Esophagus muscularis mucosa (tissue), 4 donors: ENCODE data around the gene NPY1R. TPM values are rescaled to one million over a fixed set of nuclear protein-coding genes. Genes with fewer than 3 reads are reported as not detected.

Experiments
- DNase-seq: peaks from one replicate; pipeline ENCODE4 v3.0.0-alpha.2; 2017; ENCODE audit errors: extremely low spot score
- H3K27ac ChIP-seq, 4 donors: fragments of 200-600 bp; sonication (generic); replicated peaks in 1 of 4; 1 replicate in 3 of 4; 2 replicates in 1 of 4; pipeline ENCODE4 v1.5.1; 2016 to 2019; ENCODE audit warnings: mild to moderate bottlenecking in 1 of 4
- H3K27me3 ChIP-seq, 4 donors: fragments of 200-600 bp; sonication (generic); one replicate each; pipeline versions ENCODE4 v1.5.1 to v1.6.0; 2016 to 2019
- H3K36me3 ChIP-seq, 4 donors: fragments of 200-600 bp; sonication (generic); one replicate each; pipeline ENCODE4 v1.5.1; 2016 to 2019
- H3K4me1 ChIP-seq, 4 donors: fragments of 200-600 bp; sonication (generic); one replicate each; pipeline ENCODE4 v1.5.1; 2016 to 2019
- H3K4me3 ChIP-seq, 4 donors: fragments of 200-600 bp; sonication (generic); 1 replicate in 2 of 4; 2 replicates in 2 of 4; pipeline ENCODE4 v1.5.1; 2016 to 2019; ENCODE audit warnings: mild to moderate bottlenecking in 4 of 4, moderate library complexity in 1 of 4
- H3K9me3 ChIP-seq, 4 donors: fragments of 200-600 bp; sonication (generic); 1 replicate in 3 of 4; 2 replicates in 1 of 4; pipeline ENCODE4 v1.5.1; 2016 to 2019
- CTCF ChIP-seq, 3 experiments: fragments of 200-600 bp in 2 of 3; fragments of 450-650 bp in 1 of 3; sonication (generic) in 2 of 3; IDR thresholded peaks; one replicate each; pipeline ENCODE4 v1.5.1; 2017 to 2019; ENCODE audit warnings: antibody characterized with exemption in 3 of 3, mild to moderate bottlenecking in 2 of 3, moderate library complexity in 1 of 3
- EP300 ChIP-seq: sonication (generic); formaldehyde crosslinking; IDR thresholded peaks from one replicate; pipeline ENCODE4 v1.6.1; 2017; ENCODE audit warnings: antibody characterized with exemption
- POLR2A ChIP-seq: fragments of 450-650 bp; IDR thresholded peaks from one replicate; pipeline ENCODE4 v1.6.1; 2017; ENCODE audit warnings: antibody characterized with exemption, moderate library complexity, mild to moderate bottlenecking, low read depth
- POLR2AphosphoS5 ChIP-seq, 2 donors: sonication (generic); formaldehyde crosslinking; IDR thresholded peaks; one replicate each; pipeline ENCODE4 v1.6.1; 2017; ENCODE audit warnings: antibody characterized with exemption in 2 of 2
- WGBS: methylation state at CpG from one replicate; pipeline ENCODE4 v1.1.5; 2018; 5-methylcytosine and 5-hydroxymethylcytosine counted together
- intact Hi-C: fragments of 100-400 bp; cut with DNase I; formaldehyde crosslinking; loops from one replicate; pipeline ENCODE4 v1.15.1; 2023
- total RNA-seq, 4 donors: library from RNA; depleted of rRNA; stranded (reverse); fragments of >200 nt; gene quantifications; one replicate each; pipeline versions ENCODE4 v1.1.0 to v1.2.1, GENCODE V29; 2016

Gene NPY1R
- total RNA-seq, 4 donors from 2014 or later, result 1.2 to 4.8 (median 2.3) TPM

DNA sequence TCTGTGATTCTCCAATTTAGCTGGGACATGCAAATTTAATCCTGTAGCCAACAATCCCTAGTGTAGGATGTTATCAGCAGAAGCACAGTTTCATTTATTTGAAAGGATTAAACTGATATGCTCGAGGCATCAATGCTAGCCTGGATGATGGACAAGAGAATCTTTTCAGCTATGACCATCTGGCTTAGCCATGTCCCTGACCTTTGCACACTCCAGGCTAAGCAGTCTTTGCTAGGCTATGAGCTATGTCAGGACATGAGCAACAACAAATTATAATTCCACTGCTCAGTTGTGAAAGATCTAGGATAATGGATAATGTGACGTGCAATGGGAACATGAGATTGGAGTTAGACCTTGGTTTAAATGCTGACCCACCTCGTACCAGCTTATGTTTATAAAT is 32.0 kb downstream of the NPY1R start:
- no peak for TF ChIP-seq CTCF (IDR thresholded peaks at IDR 0.05)
- no peak for TF ChIP-seq POLR2A
- TF ChIP-seq EP300, result no peak
- TF ChIP-seq POLR2AphosphoS5 (IDR thresholded peaks at IDR 0.05), result no peak
- no peak overlapping the region for H3K27ac ChIP-seq
- H3K4me1 ChIP-seq, result no peaks in the 10 kb centered on the region
- no peak for DNase-seq
- no peaks in the 10 kb centered on the region for H3K9me3 ChIP-seq
- no peak overlapping the region for H3K4me3 ChIP-seq
- WGBS, result 67% methylated on average over 3 of the region's 3 CpGs
- no peaks in the 10 kb centered on the region for H3K27me3 ChIP-seq
- no peaks in the 10 kb centered on the region for H3K36me3 ChIP-seq
- intact Hi-C loops, result no loop called here

GRCh38 chr4:163295138-163295537 is 37.3 kb downstream of the NPY1R start:
- TF ChIP-seq POLR2AphosphoS5 (IDR thresholded peaks at IDR 0.05) (no peak), POLR2A (no peak), EP300 (no peak), CTCF (IDR thresholded peaks at IDR 0.05) (no peak)
- no peaks in the 10 kb centered on the region for H3K4me1 ChIP-seq
- no peaks in the 10 kb centered on the region for H3K27me3 ChIP-seq
- 82% methylated on average over 3 of the region's 3 CpGs for WGBS
- H3K27ac ChIP-seq, result no peak overlapping the region
- no peak overlapping the region for H3K4me3 ChIP-seq
- H3K36me3 ChIP-seq, result no peaks in the 10 kb centered on the region
- no peaks in the 10 kb centered on the region for H3K9me3 ChIP-seq
- no peak for DNase-seq
- intact Hi-C loops, result no loop called here

DNA sequence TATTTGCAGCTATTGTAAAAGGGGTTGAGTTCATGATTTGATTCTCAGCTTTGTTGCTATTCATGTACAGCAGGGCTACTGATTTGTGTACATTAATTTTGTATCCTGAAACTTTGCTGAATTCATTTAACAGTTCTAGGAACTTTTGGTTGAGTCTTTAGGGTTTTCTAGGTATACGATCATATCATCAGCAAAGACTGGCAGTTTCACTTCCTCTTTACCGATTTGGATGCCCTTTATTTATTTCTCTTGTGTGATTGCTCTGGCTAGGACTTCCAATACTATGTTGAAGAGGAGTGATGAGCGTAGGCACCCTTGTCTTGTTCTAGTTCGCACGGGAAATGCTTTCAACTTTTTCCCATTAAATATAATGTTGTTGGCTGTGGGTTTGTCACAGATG is 48.1 kb downstream of the NPY1R start:
- H3K9me3 ChIP-seq, result peaks cover 0 to 3% (median 0%) of the 10 kb centered on the region in 4 donors
- no peaks in the 10 kb centered on the region for H3K4me1 ChIP-seq
- no peak for DNase-seq
- no peaks in the 10 kb centered on the region for H3K36me3 ChIP-seq
- no peaks in the 10 kb centered on the region for H3K27me3 ChIP-seq
- intact Hi-C loops, result no loop called here
- TF ChIP-seq POLR2AphosphoS5 (IDR thresholded peaks at IDR 0.05) (no peak), POLR2A (no peak), CTCF (IDR thresholded peaks at IDR 0.05) (no peak), EP300 (no peak)
- WGBS, result 82% methylated on average over 5 of the region's 5 CpGs
- no peak overlapping the region for H3K27ac ChIP-seq
- H3K4me3 ChIP-seq, result no peak overlapping the region

- H3K36me3 ChIP-seq, result no peaks in the 10 kb centered on the region
- WGBS, result 48% methylated on average over 3 of the region's 3 CpGs
- H3K27ac ChIP-seq, result no peak overlapping the region
- H3K4me3 ChIP-seq, result no peak overlapping the region
- DNase-seq, result no peak
- H3K9me3 ChIP-seq, result peaks cover 0 to 3% (median 0%) of the 10 kb centered on the region in 4 donors
- no peaks in the 10 kb centered on the region for H3K27me3 ChIP-seq
- TF ChIP-seq POLR2A (no peak), EP300 (no peak), CTCF (IDR thresholded peaks at IDR 0.05) (no peak), POLR2AphosphoS5 (IDR thresholded peaks at IDR 0.05) (no peak)
- no peaks in the 10 kb centered on the region for H3K4me1 ChIP-seq
- intact Hi-C loops, result no loop called here
Measured at GRCh38 chr4:163280703-163281519, 51.5 kb downstream of the NPY1R start.

DNA sequence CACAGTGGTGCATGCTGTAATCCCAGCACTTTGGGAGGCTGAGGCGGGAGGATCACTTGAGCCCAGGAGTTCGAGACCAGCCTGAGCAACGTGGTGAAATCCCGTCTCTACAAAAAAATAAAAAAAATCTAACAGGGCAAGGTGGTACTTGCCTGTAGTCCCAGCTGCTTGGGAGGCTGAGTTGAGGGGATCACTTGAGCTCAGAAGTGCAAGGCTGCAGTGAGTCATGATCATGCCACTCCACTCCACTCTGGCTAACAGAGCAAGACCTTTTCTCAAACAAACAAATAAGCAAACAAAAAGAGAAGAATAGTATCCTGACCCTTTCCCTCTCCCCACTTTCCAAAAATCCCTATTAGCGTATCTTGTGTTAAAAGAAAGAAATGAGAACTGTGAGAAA is 52.7 kb downstream of the NPY1R start:
- Histone ChIP-seq H3K27me3 (no peaks in the 10 kb centered on the region), H3K9me3 (peaks cover 0 to 3% (median 0%) of the 10 kb centered on the region in 4 donors), H3K4me3 (no peak overlapping the region), H3K36me3 (no peaks in the 10 kb centered on the region), H3K4me1 (no peaks in the 10 kb centered on the region), H3K27ac (no peak overlapping the region)
- intact Hi-C loops, result no loop called here
- WGBS, result 73% methylated on average over 5 of the region's 5 CpGs
- no peak for DNase-seq
- TF ChIP-seq EP300 (no peak), CTCF (IDR thresholded peaks at IDR 0.05) (no peak), POLR2AphosphoS5 (IDR thresholded peaks at IDR 0.05) (no peak)
